CD14-positive monocyte (primary cell): Measurements from ENCODE around the gene GBGT1. TPM values are rescaled to one million over a fixed set of nuclear protein-coding genes. Genes with fewer than 3 reads are reported as not detected.

Source experiments
- DNase-seq, 3 donors: peaks; one replicate each; pipeline ENCODE4 v3.0.0-alpha.2; 2011 to 2022
- H2AFZ ChIP-seq: 2 replicates; pipeline ENCODE4 v1.6.0; 2012; ENCODE audit warnings: mild to moderate bottlenecking, low read depth, low read length, inconsistent platforms; ENCODE audit not compliant: insufficient read depth, poor library complexity, severe bottlenecking
- H3K27ac ChIP-seq, 2 donors: 1 replicate in 1 of 2; 2 replicates in 1 of 2; pipeline ENCODE4 v1.5.1; 2012 to 2013; ENCODE audit warnings: low read length in 2 of 2, control low read depth in 1 of 2, inconsistent platforms in 1 of 2, low read depth in 1 of 2, mild to moderate bottlenecking in 1 of 2
- H3K27me3 ChIP-seq, 2 donors: one replicate each; pipeline versions ENCODE4 v1.6.0 to v1.6.1; 2011 to 2013; ENCODE audit warnings: low read length in 2 of 2; ENCODE audit not compliant: control insufficient read depth in 2 of 2, insufficient read depth in 2 of 2
- H3K36me3 ChIP-seq, 2 donors: replicated peaks in 1 of 2; 1 replicate in 1 of 2; 2 replicates in 1 of 2; pipeline versions ENCODE4 v1.5.1 to v1.6.1; 2012 to 2013; ENCODE audit warnings: low read length in 2 of 2, control low read depth in 1 of 2, inconsistent platforms in 1 of 2, mild to moderate bottlenecking in 1 of 2; ENCODE audit not compliant: insufficient read depth in 2 of 2, control insufficient read depth in 1 of 2
- H3K4me1 ChIP-seq, 2 donors: 1 replicate in 1 of 2; 2 replicates in 1 of 2; pipeline versions ENCODE4 v1.5.1 to v1.6.1; 2012 to 2013; ENCODE audit warnings: low read length in 2 of 2, control low read depth in 1 of 2, inconsistent platforms in 1 of 2, mild to moderate bottlenecking in 1 of 2, moderate library complexity in 1 of 2; ENCODE audit not compliant: insufficient read depth in 2 of 2, control insufficient read depth in 1 of 2
- H3K4me2 ChIP-seq: replicated peaks from 2 replicates; pipeline ENCODE3; 2012; ENCODE audit warnings: low read length, moderate library complexity, mild to moderate bottlenecking; ENCODE audit not compliant: poor library complexity, severe bottlenecking; ENCODE audit errors: extremely low read depth
- H3K4me3 ChIP-seq, 3 experiments: fragments of 200-600 bp in 1 of 3; sonication (generic) in 1 of 3; replicated peaks in 1 of 3; 1 replicate in 2 of 3; 2 replicates in 1 of 3; pipeline ENCODE4 v1.5.1; 2011 to 2013; ENCODE audit warnings: low read length in 3 of 3, mild to moderate bottlenecking in 3 of 3, control low read depth in 2 of 3, low read depth in 2 of 3, inconsistent platforms in 1 of 3, moderate library complexity in 1 of 3
- H3K79me2 ChIP-seq: 2 replicates; pipeline ENCODE4 v1.6.0; 2012; ENCODE audit warnings: mild to moderate bottlenecking, control low read depth, inconsistent platforms, low read length, moderate library complexity; ENCODE audit not compliant: insufficient read depth
- H3K9ac ChIP-seq: 2 replicates; pipeline ENCODE4 v1.6.0; 2017; ENCODE audit warnings: low read length, mild to moderate bottlenecking; ENCODE audit not compliant: insufficient read depth, poor library complexity, severe bottlenecking
- H3K9me3 ChIP-seq, 2 donors: replicated peaks in 1 of 2; 1 replicate in 1 of 2; 2 replicates in 1 of 2; pipeline versions ENCODE4 v1.5.1 to v1.6.1; 2012 to 2013; ENCODE audit warnings: low read length in 2 of 2, control low read depth in 1 of 2; ENCODE audit not compliant: control insufficient read depth in 1 of 2, insufficient read depth in 1 of 2
- H4K20me1 ChIP-seq: 2 replicates; pipeline ENCODE4 v1.6.0; 2012; ENCODE audit warnings: mild to moderate bottlenecking, low read length, control low read depth, moderate library complexity; ENCODE audit not compliant: insufficient read depth
- H3K27ac Mint-ChIP-seq, 7 donors: one replicate each; pipeline ENCODE4 v1.8.0; 2020; ENCODE audit warnings: mild to moderate bottlenecking in 7 of 7, mixed read lengths in 7 of 7, moderate library complexity in 6 of 7, inconsistent platforms in 2 of 7
- H3K27me3 Mint-ChIP-seq, 3 donors: one replicate each; pipeline ENCODE4 v1.8.0; 2021 to 2022; ENCODE audit warnings: low read depth in 3 of 3, mild to moderate bottlenecking in 3 of 3, mixed read lengths in 3 of 3, moderate library complexity in 3 of 3, inconsistent platforms in 1 of 3
- H3K36me3 Mint-ChIP-seq, 2 donors: one replicate each; pipeline ENCODE4 v1.8.0; 2020; ENCODE audit warnings: mixed read lengths in 2 of 2, inconsistent platforms in 1 of 2, mild to moderate bottlenecking in 1 of 2
- H3K4me1 Mint-ChIP-seq: one replicate; pipeline ENCODE4 v1.8.0; 2020; ENCODE audit warnings: mild to moderate bottlenecking, mixed read lengths
- H3K4me3 Mint-ChIP-seq, 2 donors: one replicate each; pipeline ENCODE4 v1.8.0; 2020; ENCODE audit warnings: mild to moderate bottlenecking in 2 of 2, mixed read lengths in 2 of 2, moderate library complexity in 1 of 2
- H3K9me3 Mint-ChIP-seq, 7 donors: one replicate each; pipeline ENCODE4 v1.8.0; 2020 to 2022; ENCODE audit warnings: mixed read lengths in 7 of 7, mild to moderate bottlenecking in 6 of 7, moderate library complexity in 6 of 7, inconsistent platforms in 2 of 7
- CTCF ChIP-seq: fragments of 200-600 bp; IDR thresholded peaks from one replicate; pipeline ENCODE4 v1.8.0; 2022; ENCODE audit warnings: antibody characterized with exemption, mild to moderate bottlenecking
- WGBS: methylation state at CpG from one replicate; pipeline ENCODE4 v1.1.5; 2013; ENCODE audit warnings: missing lambda C conversion rate; ENCODE audit not compliant: insufficient coverage; 5-methylcytosine and 5-hydroxymethylcytosine counted together
- intact Hi-C, 2 donors: fragments of 100-400 bp; cut with micrococcal nuclease; formaldehyde crosslinking; loops; one replicate each; pipeline versions ENCODE4 v1.15.0 to v1.15.1; 2023
- polyA plus RNA-seq, 3 donors: library from polyadenylated mRNA; depleted of rRNA in 1 of 3; unstranded in 2 of 3; stranded (reverse) in 1 of 3; fragments of 300-500 nt in 2 of 3; fragments of >200 nt in 1 of 3; fragmentation: Illumina TruSeq in 2 of 3; gene quantifications; 1 replicate in 2 of 3; 2 replicates in 1 of 3; pipeline ENCODE4 v1.2.3, GENCODE V29; 2012 to 2021

Gene GBGT1
- polyA plus RNA-seq, 3 donors: 7.1 to 40.1 (median 8.0) TPM

- peaks cover 3 to 9% of the 10 kb centered on the region in 2 donors for H3K36me3 ChIP-seq
- H3K27ac Mint-ChIP-seq: peak overlapping the region; percentile 57 to 98 (median 95)
- 80% methylated on average over 15 of the region's 19 CpGs for WGBS
- peaks cover 10 to 15% (median 12%) of the 10 kb centered on the region in 3 donors for H3K27me3 Mint-ChIP-seq
- peaks cover 28 to 31% of the 10 kb centered on the region in 2 donors for H3K36me3 Mint-ChIP-seq
- H3K4me3 ChIP-seq: no peak overlapping the region
- peaks cover 26% of the 10 kb centered on the region for H4K20me1 ChIP-seq
- H3K9me3 Mint-ChIP-seq: no peaks in the 10 kb centered on the region
- H3K27ac ChIP-seq: peak overlapping the region; percentile 87 to 91
- peaks cover 72% of the 10 kb centered on the region for H3K4me1 Mint-ChIP-seq
- H3K27me3 ChIP-seq: no peaks in the 10 kb centered on the region
- H3K4me3 Mint-ChIP-seq: peak overlapping the region in 1 of 2 donors; percentile 39
- no peak for TF ChIP-seq CTCF
- intact Hi-C loops: no loop called here
- H2AFZ ChIP-seq: no peak overlapping the region
- no peaks in the 10 kb centered on the region for H3K9me3 ChIP-seq
- H3K4me1 ChIP-seq: peaks cover 53 to 69% of the 10 kb centered on the region in 2 donors
- peak; percentile 63 to 85 (median 80) for DNase-seq
- H3K9ac ChIP-seq: peak overlapping the region; percentile 76
- no peak overlapping the region for H3K4me2 ChIP-seq
- H3K79me2 ChIP-seq: peaks cover 14% of the 10 kb centered on the region
Observed at GRCh38 chr9:133114886-133115603, 48.7 kb downstream of the GBGT1 start.

GRCh38 chr9:133113949-133114885 lies 49.5 kb downstream of the GBGT1 start:
- Histone ChIP-seq H3K79me2 (peaks cover 9% of the 10 kb centered on the region), H2AFZ (no peak overlapping the region), H3K9me3 (no peaks in the 10 kb centered on the region), H3K27me3 (no peaks in the 10 kb centered on the region), H3K4me3 (no peak overlapping the region), H3K36me3 (peaks cover 11 to 16% of the 10 kb centered on the region in 2 donors), H4K20me1 (peaks cover 18% of the 10 kb centered on the region), H3K4me1 (peaks cover 45 to 61% of the 10 kb centered on the region in 2 donors), H3K9ac (peak overlapping the region; percentile 76), H3K4me2 (peak overlapping the region; percentile 44), H3K27ac (peak overlapping the region; percentile 87 to 91)
- H3K4me3 Mint-ChIP-seq: peak overlapping the region; percentile 66 to 79
- H3K27ac Mint-ChIP-seq: peak overlapping the region; percentile 89 to 98 (median 96)
- H3K27me3 Mint-ChIP-seq: peaks cover 9 to 14% (median 11%) of the 10 kb centered on the region in 3 donors
- WGBS: 49% methylated on average over 15 of the region's 20 CpGs
- DNase-seq: peak in 1 of 3 donors; percentile 41
- H3K36me3 Mint-ChIP-seq: peaks cover 36 to 37% of the 10 kb centered on the region in 2 donors
- intact Hi-C loops: no loop called here
- no peak for TF ChIP-seq CTCF
- H3K9me3 Mint-ChIP-seq: no peaks in the 10 kb centered on the region
- peaks cover 65% of the 10 kb centered on the region for H3K4me1 Mint-ChIP-seq
